ENCODE results near the gene SNAI3. TPM values are rescaled to one million over a fixed set of nuclear protein-coding genes. Genes with fewer than 3 reads are reported as not detected.

The SNAI3 gene
- total and polyA plus RNA-seq, 4 donors: 1.1 to 3.8 (median 2.9) TPM

- no peak overlapping the region for H3K27ac ChIP-seq (ENCODE audit: low read depth in 1 of 2, low read length in 1 of 2)
- H3K4me3 ChIP-seq: no peak overlapping the region
- H3K9me3 ChIP-seq (ENCODE audit: control insufficient read depth in 4 of 4, insufficient read depth in 3 of 4, low read length in 3 of 4): no peaks in the 10 kb centered on the region
- no peak overlapping the region for H3K9ac ChIP-seq (ENCODE audit: insufficient read depth in 1 of 2, low read length in 2 of 2)
- H3K36me3 ChIP-seq (ENCODE audit: control insufficient read depth in 4 of 4, insufficient read depth in 4 of 4, low read length in 4 of 4): peaks cover 0 to 79% (median 14%) of the 10 kb centered on the region in 4 donors
- DNase-seq: no peak
- no peak for ATAC-seq (ENCODE audit: insufficient read depth, low FRiP score)
- 86 to 92% methylated on average over 20 of the region's 20 CpGs for WGBS, 2 donors
- no peak for TF ChIP-seq CTCF (IDR thresholded peaks at IDR 0.05; ENCODE audit: control extremely low read depth, extremely low read depth)
- no peaks in the 10 kb centered on the region for H3K27me3 ChIP-seq (ENCODE audit: control insufficient read depth in 3 of 3, insufficient read depth in 3 of 3, low read length in 2 of 3)
- no peaks in the 10 kb centered on the region for H3K4me1 ChIP-seq (ENCODE audit: control insufficient read depth in 5 of 5, insufficient read depth in 5 of 5, low read length in 5 of 5)
Measured at GRCh38 chr16:88727871-88728270, 41.6 kb upstream of the SNAI3 start.

GRCh38 chr16:88726981-88727380, 40.7 kb upstream of the SNAI3 start:
- no peak for DNase-seq
- WGBS, 2 donors: 96 to 98% methylated on average over 27 to 28 of the region's 28 CpGs
- Histone ChIP-seq H3K4me1 (ENCODE audit: control insufficient read depth in 5 of 5, insufficient read depth in 5 of 5, low read length in 5 of 5) (no peaks in the 10 kb centered on the region), H3K27me3 (ENCODE audit: control insufficient read depth in 3 of 3, insufficient read depth in 3 of 3, low read length in 2 of 3) (no peaks in the 10 kb centered on the region), H3K36me3 (ENCODE audit: control insufficient read depth in 4 of 4, insufficient read depth in 4 of 4, low read length in 4 of 4) (peaks cover 0 to 79% (median 16%) of the 10 kb centered on the region in 4 donors), H3K9ac (ENCODE audit: insufficient read depth in 1 of 2, low read length in 2 of 2) (no peak overlapping the region), H3K27ac (ENCODE audit: low read depth in 1 of 2, low read length in 1 of 2) (no peak overlapping the region), H3K4me3 (no peak overlapping the region), H3K9me3 (ENCODE audit: control insufficient read depth in 4 of 4, insufficient read depth in 3 of 4, low read length in 3 of 4) (peaks cover 0 to 2% (median 0%) of the 10 kb centered on the region in 4 donors)
- TF ChIP-seq CTCF (IDR thresholded peaks at IDR 0.05; ENCODE audit: control extremely low read depth, extremely low read depth): no peak
- no peak for ATAC-seq (ENCODE audit: insufficient read depth, low FRiP score)

- Histone ChIP-seq H3K27ac (ENCODE audit: low read depth in 1 of 2, low read length in 1 of 2) (no peak overlapping the region), H3K9me3 (ENCODE audit: control insufficient read depth in 4 of 4, insufficient read depth in 3 of 4, low read length in 3 of 4) (peaks cover 0 to 2% (median 0%) of the 10 kb centered on the region in 4 donors), H3K9ac (ENCODE audit: insufficient read depth in 1 of 2, low read length in 2 of 2) (no peak overlapping the region), H3K27me3 (ENCODE audit: control insufficient read depth in 3 of 3, insufficient read depth in 3 of 3, low read length in 2 of 3) (no peaks in the 10 kb centered on the region), H3K4me3 (no peak overlapping the region), H3K36me3 (ENCODE audit: control insufficient read depth in 4 of 4, insufficient read depth in 4 of 4, low read length in 4 of 4) (peaks cover 0 to 79% (median 15%) of the 10 kb centered on the region in 4 donors), H3K4me1 (ENCODE audit: control insufficient read depth in 5 of 5, insufficient read depth in 5 of 5, low read length in 5 of 5) (no peaks in the 10 kb centered on the region)
- ATAC-seq (ENCODE audit: insufficient read depth, low FRiP score) (no peak), DNase-seq (no peak)
- no peak for TF ChIP-seq CTCF (IDR thresholded peaks at IDR 0.05; ENCODE audit: control extremely low read depth, extremely low read depth)
- 88 to 92% methylated on average over 17 of the region's 17 CpGs for WGBS, 2 donors
Measured at GRCh38 chr16:88726408-88726749, 40.1 kb upstream of the SNAI3 start.

Measured in lung (tissue), 12 donors.